OCI-LY1 (cell line): Measurements from ENCODE around the gene NDRG2.

ENCODE experiments used
- EZH2 ChIP-seq: fragments of 200-600 bp; sonication (generic), shearing (Covaris generic); IDR thresholded peaks from 2 replicates; pipeline ENCODE4 v1.8.0; 2017; ENCODE audit warnings: borderline replicate concordance, mixed run types, mild to moderate bottlenecking, antibody characterized with exemption, low read length, moderate library complexity, mixed read lengths
- TF ChIP-seq, protein P1 (sequence below): fragments of 200-600 bp; sonication (generic), shearing (Covaris generic); IDR thresholded peaks from 2 replicates; pipeline ENCODE4 v1.5.1; 2017; ENCODE audit warnings: mild to moderate bottlenecking, antibody characterized with exemption, low read length, moderate library complexity, mixed read lengths

GRCh38 chr14:21063479-21063878 lies 38.6 kb upstream of the NDRG2 start:
- no peak for TF ChIP-seq EZH2
- TF ChIP-seq, protein P1, sequence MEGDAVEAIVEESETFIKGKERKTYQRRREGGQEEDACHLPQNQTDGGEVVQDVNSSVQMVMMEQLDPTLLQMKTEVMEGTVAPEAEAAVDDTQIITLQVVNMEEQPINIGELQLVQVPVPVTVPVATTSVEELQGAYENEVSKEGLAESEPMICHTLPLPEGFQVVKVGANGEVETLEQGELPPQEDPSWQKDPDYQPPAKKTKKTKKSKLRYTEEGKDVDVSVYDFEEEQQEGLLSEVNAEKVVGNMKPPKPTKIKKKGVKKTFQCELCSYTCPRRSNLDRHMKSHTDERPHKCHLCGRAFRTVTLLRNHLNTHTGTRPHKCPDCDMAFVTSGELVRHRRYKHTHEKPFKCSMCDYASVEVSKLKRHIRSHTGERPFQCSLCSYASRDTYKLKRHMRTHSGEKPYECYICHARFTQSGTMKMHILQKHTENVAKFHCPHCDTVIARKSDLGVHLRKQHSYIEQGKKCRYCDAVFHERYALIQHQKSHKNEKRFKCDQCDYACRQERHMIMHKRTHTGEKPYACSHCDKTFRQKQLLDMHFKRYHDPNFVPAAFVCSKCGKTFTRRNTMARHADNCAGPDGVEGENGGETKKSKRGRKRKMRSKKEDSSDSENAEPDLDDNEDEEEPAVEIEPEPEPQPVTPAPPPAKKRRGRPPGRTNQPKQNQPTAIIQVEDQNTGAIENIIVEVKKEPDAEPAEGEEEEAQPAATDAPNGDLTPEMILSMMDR: no peak
